Subcutaneous adipose tissue (tissue), 4 donors: ENCODE measurements around the gene LRRC46. TPM values are rescaled to one million over a fixed set of nuclear protein-coding genes. Genes with fewer than 3 reads are reported as not detected.

Source experiments
- total RNA-seq, 4 donors: library from RNA; depleted of rRNA; stranded (reverse); fragments of >200 nt; gene quantifications; one replicate each; pipeline ENCODE4 v1.1.0, GENCODE V29; 2016
- TF ChIP-seq, protein P1 (sequence below): fragments of 450-650 bp; IDR thresholded peaks from one replicate; pipeline ENCODE4 v1.5.1; 2016; ENCODE audit warnings: low read depth, mild to moderate bottlenecking, control low read depth, antibody characterized with exemption, moderate library complexity

LRRC46 gene
- total RNA-seq, 4 donors from 2014 or later: 0.66 TPM; not detected in 3

DNA sequence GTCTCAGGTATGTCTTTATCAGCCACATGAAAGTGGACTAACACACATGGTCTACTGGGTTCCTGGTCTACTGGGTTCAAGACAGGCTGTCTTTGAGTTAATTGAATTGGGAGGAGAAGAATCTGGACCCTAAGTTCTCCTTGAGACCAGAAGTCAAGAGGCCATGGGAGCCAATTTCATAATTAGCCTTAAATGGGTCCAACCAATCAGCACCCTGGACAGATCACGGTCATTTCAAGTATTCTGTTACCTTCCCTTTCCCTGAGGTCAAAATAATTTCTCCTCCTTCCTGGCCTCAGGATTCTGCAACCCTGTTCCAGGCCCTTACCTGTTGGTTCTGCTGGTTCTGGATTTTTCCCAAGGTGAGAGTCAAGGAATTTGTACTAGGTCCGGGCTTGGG is 33.7 kb upstream of the LRRC46 start:
- TF ChIP-seq, protein P1, sequence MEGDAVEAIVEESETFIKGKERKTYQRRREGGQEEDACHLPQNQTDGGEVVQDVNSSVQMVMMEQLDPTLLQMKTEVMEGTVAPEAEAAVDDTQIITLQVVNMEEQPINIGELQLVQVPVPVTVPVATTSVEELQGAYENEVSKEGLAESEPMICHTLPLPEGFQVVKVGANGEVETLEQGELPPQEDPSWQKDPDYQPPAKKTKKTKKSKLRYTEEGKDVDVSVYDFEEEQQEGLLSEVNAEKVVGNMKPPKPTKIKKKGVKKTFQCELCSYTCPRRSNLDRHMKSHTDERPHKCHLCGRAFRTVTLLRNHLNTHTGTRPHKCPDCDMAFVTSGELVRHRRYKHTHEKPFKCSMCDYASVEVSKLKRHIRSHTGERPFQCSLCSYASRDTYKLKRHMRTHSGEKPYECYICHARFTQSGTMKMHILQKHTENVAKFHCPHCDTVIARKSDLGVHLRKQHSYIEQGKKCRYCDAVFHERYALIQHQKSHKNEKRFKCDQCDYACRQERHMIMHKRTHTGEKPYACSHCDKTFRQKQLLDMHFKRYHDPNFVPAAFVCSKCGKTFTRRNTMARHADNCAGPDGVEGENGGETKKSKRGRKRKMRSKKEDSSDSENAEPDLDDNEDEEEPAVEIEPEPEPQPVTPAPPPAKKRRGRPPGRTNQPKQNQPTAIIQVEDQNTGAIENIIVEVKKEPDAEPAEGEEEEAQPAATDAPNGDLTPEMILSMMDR: no peak

GRCh38 chr17:47800686-47801085 is 30.8 kb upstream of the LRRC46 start:
- TF ChIP-seq, protein P1: no peak

GRCh38 chr17:47801176-47801765 is 30.2 kb upstream of the LRRC46 start:
- TF ChIP-seq, protein P1: no peak

DNA sequence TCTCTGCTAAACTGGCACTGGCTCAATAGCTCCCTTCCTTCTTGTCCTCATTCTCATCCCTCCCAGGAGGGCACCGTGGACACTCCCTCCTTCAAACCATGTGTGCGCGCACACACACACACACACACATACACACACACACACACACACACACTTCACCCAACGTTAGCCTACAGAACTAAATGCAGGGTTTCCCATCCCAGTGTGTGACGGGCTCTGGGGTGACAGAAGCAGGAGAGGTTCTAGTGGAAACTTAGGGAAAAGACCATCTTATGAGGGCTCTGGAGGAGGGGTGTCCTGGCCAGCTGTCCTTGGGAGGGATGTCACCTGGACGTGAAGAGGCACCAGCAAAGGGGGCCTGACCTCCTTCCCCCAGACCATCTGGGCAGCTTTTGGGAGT is 29.6 kb upstream of the LRRC46 start:
- TF ChIP-seq, protein P1: no peak

- TF ChIP-seq, protein P1: no peak
Observed at GRCh38 chr17:47802341-47803022, 29.0 kb upstream of the LRRC46 start.

GRCh38 chr17:47803201-47803600 is 28.3 kb upstream of the LRRC46 start:
- TF ChIP-seq, protein P1: no peak

DNA sequence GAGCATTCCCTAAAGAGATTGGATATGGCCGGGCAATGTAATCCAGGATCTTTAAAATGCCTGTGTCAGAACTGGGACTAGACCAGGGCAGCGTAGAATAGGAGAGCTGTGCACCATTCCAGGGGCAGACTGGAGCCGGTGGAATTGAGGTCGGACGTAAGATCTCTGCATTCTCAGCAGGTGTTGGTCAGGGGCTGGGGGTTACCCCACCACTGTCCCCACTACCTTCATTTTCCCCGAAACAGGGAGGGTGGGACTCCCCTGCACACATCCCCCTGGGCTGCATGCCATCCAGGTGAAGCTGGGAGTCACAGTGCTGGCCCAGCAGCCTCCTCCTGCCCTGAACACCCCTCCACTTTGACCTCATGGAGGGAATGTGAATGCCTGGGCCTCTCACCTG is 27.7 kb upstream of the LRRC46 start:
- TF ChIP-seq, protein P1: no peak
